HEK293 (cell line): ENCODE measurements around the gene ARRDC2.

Experiments
- GLIS2 ChIP-seq: fragments of 450-650 bp; formaldehyde crosslinking; IDR thresholded peaks from 2 replicates; pipeline ENCODE4 v1.5.1; 2016; ENCODE audit warnings: missing biosample characterization, missing genetic modification characterization
- KLF10 ChIP-seq: fragments of 450-650 bp; IDR thresholded peaks from 2 replicates; pipeline ENCODE4 v1.5.1; 2018; ENCODE audit warnings: missing biosample characterization, mild to moderate bottlenecking, missing genetic modification characterization
- KLF16 ChIP-seq: fragments of 450-650 bp; formaldehyde crosslinking; IDR thresholded peaks from 2 replicates; pipeline ENCODE4 v1.5.1; 2017; ENCODE audit warnings: missing biosample characterization, missing genetic modification characterization
- MYNN ChIP-seq: fragments of 450-650 bp; formaldehyde crosslinking; IDR thresholded peaks from 2 replicates; pipeline ENCODE4 v1.5.1; 2016; ENCODE audit warnings: missing biosample characterization, missing genetic modification characterization, borderline replicate concordance
- PRDM10 ChIP-seq: fragments of 450-650 bp; formaldehyde crosslinking; IDR thresholded peaks from 2 replicates; pipeline ENCODE4 v1.5.1; 2016; ENCODE audit warnings: missing biosample characterization, missing genetic modification characterization
- PRDM4 ChIP-seq: fragments of 450-650 bp; formaldehyde crosslinking; IDR thresholded peaks from 2 replicates; pipeline ENCODE4 v1.5.1; 2017; ENCODE audit warnings: missing biosample characterization, missing genetic modification characterization
- SP2 ChIP-seq: fragments of 450-650 bp; formaldehyde crosslinking; IDR thresholded peaks from 2 replicates; pipeline ENCODE4 v1.5.1; 2016; ENCODE audit warnings: missing biosample characterization, missing genetic modification characterization
- SP3 ChIP-seq: fragments of 450-650 bp; formaldehyde crosslinking; IDR thresholded peaks from 2 replicates; pipeline ENCODE4 v1.5.1; 2016; ENCODE audit warnings: missing biosample characterization, missing genetic modification characterization
- ZBTB11 ChIP-seq: fragments of 450-650 bp; formaldehyde crosslinking; conservative IDR thresholded peaks from 2 replicates; pipeline ENCODE4 v1.5.1; 2016; ENCODE audit warnings: low read depth, missing biosample characterization, missing genetic modification characterization
- ZBTB17 ChIP-seq: fragments of 450-650 bp; formaldehyde crosslinking; IDR thresholded peaks from 2 replicates; pipeline ENCODE4 v1.5.1; 2016; ENCODE audit warnings: missing biosample characterization, missing genetic modification characterization
- ZBTB6 ChIP-seq: fragments of 450-650 bp; formaldehyde crosslinking; IDR thresholded peaks from 2 replicates; pipeline ENCODE4 v1.5.1; 2017; ENCODE audit warnings: missing biosample characterization, missing genetic modification characterization
- ZBTB7A ChIP-seq: fragments of 450-650 bp; formaldehyde crosslinking; IDR thresholded peaks from 2 replicates; pipeline ENCODE4 v1.5.1; 2016; ENCODE audit warnings: low read depth, missing biosample characterization, missing genetic modification characterization
- ZFP69B ChIP-seq: fragments of 450-650 bp; formaldehyde crosslinking; IDR thresholded peaks from 2 replicates; pipeline ENCODE4 v1.5.1; 2016; ENCODE audit warnings: missing biosample characterization, missing genetic modification characterization
- ZNF10 ChIP-seq: fragments of 450-650 bp; formaldehyde crosslinking; IDR thresholded peaks from 2 replicates; pipeline ENCODE4 v1.5.1; 2017; ENCODE audit warnings: missing biosample characterization, missing genetic modification characterization
- ZNF184 ChIP-seq: fragments of 450-650 bp; IDR thresholded peaks from 2 replicates; pipeline ENCODE4 v1.5.1; 2018; ENCODE audit warnings: missing biosample characterization, mild to moderate bottlenecking, missing genetic modification characterization
- ZNF302 ChIP-seq: fragments of 450-650 bp; formaldehyde crosslinking; IDR thresholded peaks from 2 replicates; pipeline ENCODE4 v1.5.1; 2016; ENCODE audit warnings: missing biosample characterization, missing genetic modification characterization, low read depth
- ZNF341 ChIP-seq: fragments of 450-650 bp; formaldehyde crosslinking; IDR thresholded peaks from 2 replicates; pipeline ENCODE4; 2016; ENCODE audit warnings: low read depth, missing biosample characterization, missing genetic modification characterization
- ZNF423 ChIP-seq: fragments of 450-650 bp; formaldehyde crosslinking; IDR thresholded peaks from 2 replicates; pipeline ENCODE4 v1.5.1; 2016; ENCODE audit warnings: missing biosample characterization, missing genetic modification characterization
- ZNF558 ChIP-seq: fragments of 450-650 bp; formaldehyde crosslinking; IDR thresholded peaks from 2 replicates; pipeline ENCODE4 v1.5.1; 2016; ENCODE audit warnings: missing biosample characterization, missing genetic modification characterization
- ZNF561 ChIP-seq: fragments of 450-650 bp; IDR thresholded peaks from 2 replicates; pipeline ENCODE4 v1.5.1; 2018; ENCODE audit warnings: missing biosample characterization, missing genetic modification characterization, borderline replicate concordance
- ZNF585B ChIP-seq: fragments of 450-650 bp; formaldehyde crosslinking; IDR thresholded peaks from 2 replicates; pipeline ENCODE4 v1.5.1; 2016; ENCODE audit warnings: missing biosample characterization, missing genetic modification characterization
- ZSCAN18 ChIP-seq: fragments of 450-650 bp; formaldehyde crosslinking; IDR thresholded peaks from 2 replicates; pipeline ENCODE4 v1.5.1; 2016; ENCODE audit warnings: missing biosample characterization, missing genetic modification characterization

ARRDC2 gene

GRCh38 chr19:18000915-18001776 lies 6.8 kb upstream of the ARRDC2 start (continued):
- TF ChIP-seq ZBTB6 (tag by site-specific recombination) (peak; percentile 52; the same call in 1 of the 2 replicates), ZBTB11 (tag by site-specific recombination) (peak; percentile 21; the same call in 1 of the 2 replicates), ZNF561 (peak; percentile 96), ZNF585B (tag by site-specific recombination) (no peak), ZNF341 (peak; percentile 69), GLIS2 (peak; percentile 82), PRDM10 (peak; percentile 44), ZBTB7A (peak; percentile 19; the same call in 1 of the 2 replicates), SP3 (tag by site-specific recombination) (peak; percentile 37; the same call in 1 of the 2 replicates), MYNN (tag by site-specific recombination) (no peak), PRDM4 (tag by site-specific recombination) (no peak), ZNF10 (tag by site-specific recombination) (peak; percentile 55; the same call in 1 of the 2 replicates), KLF16 (tag by site-specific recombination) (peak; percentile 76; the same call in 1 of the 2 replicates), ZNF423 (tag by site-specific recombination) (no peak), ZSCAN18 (tag by site-specific recombination) (no peak), ZNF558 (tag by site-specific recombination) (no peak), ZFP69B (tag by site-specific recombination) (peak; percentile 27; the same call in 1 of the 2 replicates), ZNF302 (tag by site-specific recombination) (no peak), ZBTB17 (tag by site-specific recombination) (no peak), KLF10 (tag by site-specific recombination) (peak; percentile 84), SP2 (tag by site-specific recombination) (peak; percentile 76), ZNF184 (peak; percentile 70; the same call in 1 of the 2 replicates)
